SW 1271 (cell line): ENCODE measurements around the gene ZNF385B.

Experiments used
- DNase-seq, 2 experiments: peaks; one replicate each; lab custom pipeline; 2025; lab: John Stamatoyannopoulos, UW

The ZNF385B gene

DNA sequence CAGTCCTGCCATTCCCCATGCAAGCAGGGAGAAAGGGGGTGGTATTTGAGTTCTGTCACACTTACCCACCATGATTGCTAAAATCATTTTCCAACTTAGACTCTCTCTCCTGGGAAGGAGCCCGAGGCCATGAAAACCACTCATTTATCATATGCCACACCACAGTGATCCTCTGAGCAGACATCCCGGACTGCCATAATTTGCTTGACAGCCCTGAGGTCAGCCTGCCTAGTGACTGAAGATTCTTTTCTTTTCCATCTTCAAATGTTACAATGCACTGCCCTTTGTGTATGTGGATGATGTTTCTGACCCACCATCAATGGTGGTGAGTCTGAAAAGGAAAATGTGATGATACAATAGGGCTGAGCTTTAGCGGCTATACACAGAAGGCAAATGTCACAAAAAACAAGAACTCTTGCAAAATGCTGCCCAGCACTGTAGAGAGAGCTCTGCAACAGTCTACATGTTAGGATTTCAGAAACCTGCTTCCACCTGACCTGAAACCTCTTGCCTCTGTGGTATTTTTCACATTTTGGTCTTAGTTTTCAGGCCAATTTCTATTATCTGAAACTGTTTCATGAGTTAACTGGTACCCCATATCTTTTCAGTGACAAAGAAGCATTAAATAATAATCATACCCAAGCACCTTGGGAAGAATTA, 272.8 kb downstream of the ZNF385B start:
- no peak for DNase-seq

DNA sequence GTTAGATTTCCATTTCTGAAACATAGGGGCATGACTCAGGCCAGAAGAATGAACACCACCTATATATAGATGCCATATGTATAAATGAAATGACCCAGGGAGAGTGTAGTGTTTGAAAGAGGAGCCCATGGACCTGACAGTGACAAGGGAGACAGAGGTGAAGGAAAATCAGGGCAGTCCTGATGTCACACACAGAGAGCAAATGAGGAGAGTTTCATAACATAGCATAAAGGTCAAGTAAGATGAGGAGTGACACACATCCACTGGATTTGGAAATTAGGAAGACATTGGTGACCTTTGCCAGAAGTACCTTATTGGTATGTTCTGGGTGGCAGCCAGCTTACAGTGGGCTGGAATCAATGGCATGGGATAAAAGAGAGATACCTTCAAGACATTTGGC, 276.7 kb downstream of the ZNF385B start:
- no peak for DNase-seq

DNA sequence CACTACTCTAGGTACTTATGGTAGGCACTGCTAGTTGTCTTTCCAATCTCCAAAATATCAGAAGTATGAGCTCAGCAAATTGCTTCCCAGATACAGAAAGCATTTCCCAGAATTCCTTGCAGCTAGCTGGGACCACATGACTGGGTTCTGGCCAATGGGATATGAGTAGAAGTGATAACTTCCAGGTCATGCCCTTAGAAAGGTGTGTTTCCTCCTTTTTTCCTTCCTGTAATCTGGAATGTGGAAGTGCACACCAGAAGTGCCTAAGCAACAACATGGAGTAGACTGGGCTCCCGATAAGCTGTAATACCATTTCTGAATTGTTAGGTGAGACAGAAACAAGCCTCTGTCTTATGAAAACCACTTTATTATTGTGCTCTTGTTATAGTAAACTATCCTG, 279.8 kb downstream of the ZNF385B start:
- DNase-seq: no peak

DNA sequence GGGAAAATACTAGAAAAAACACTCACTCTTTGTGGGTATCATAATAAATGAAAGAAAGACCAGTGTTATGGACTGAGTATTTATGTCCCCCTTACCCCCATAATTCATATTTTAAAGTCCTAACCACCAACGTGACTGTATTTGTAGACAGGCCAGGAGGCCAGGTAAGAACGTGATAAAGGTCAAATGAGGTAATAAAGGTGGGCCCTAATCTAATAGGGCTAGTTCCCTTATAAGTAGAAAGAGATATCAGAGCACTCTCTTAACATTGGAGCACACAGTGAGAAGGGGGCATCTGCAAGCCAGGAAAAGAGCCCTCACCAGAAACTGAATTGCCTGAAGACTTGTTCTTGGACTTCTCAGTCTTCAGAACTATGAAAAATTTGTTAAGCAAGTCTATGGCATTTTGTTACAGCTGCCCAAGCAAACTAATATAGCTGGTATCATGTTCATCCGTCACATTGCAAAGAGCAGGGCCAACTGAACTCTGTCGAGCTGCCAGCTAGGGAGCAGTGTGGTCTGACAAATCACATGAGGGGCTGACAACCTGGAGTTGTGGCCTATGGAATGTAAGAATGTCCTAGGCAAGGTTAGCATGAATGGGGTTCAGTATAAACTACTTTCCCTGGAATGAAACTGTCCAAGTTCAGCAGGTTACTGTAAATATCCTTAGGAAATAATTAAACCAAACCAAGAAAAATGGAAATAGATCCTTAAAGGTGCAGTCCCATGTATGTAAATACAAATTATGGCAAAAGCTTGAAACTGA, 280.9 kb downstream of the ZNF385B start:
- DNase-seq: no peak

DNA sequence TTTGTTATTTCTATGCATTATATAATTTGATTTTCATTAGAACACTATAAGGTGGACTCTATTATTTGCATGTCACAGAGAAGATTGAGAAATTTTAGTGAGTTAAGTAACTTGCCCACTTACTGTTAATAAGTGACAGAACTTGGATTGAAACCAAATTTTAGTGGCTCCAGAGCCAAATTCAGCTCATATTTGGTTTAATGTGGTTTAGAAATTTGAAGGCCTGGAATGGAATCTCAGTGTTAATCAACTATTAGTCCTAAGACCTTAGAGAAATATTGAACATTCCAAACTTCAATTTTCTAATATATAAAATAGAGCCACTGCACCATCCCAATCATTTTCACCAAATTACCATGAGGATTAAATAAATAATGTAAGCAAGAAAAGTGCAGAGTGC, 281.6 kb downstream of the ZNF385B start:
- no peak for DNase-seq

DNA sequence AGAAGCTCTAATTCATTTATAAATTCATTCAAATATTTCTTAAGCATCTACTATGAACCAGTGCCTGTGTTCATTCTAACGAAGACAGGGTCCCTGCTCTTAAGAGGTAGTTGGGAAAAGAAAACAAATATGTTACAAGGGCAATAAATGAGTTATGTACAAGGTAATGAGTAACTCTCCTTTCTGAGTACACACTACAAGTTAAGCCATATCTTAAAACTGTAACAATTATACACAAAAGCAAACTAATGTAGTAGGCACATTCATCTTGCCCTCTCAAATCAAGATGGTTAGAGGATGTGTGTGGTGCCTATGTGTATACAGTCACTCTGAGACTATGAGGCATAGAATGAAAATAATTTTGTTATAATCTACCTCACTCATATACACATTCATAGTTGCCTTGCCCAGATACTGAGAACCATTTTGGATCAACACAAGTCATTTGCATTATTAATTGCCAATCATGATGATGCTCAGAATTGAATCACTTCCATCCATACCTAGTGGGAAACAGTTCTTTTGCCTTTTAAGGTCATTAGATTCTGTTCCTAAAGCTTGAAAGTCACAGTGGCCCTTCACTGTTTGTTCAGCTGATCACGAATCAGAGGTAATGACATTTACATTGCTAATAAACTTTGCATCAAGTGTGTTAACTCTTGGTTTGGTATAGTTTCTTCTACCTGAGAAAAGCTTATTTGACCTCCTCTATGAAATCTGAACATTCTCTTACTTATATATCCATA, 283.1 kb downstream of the ZNF385B start:
- no peak for DNase-seq

DNA sequence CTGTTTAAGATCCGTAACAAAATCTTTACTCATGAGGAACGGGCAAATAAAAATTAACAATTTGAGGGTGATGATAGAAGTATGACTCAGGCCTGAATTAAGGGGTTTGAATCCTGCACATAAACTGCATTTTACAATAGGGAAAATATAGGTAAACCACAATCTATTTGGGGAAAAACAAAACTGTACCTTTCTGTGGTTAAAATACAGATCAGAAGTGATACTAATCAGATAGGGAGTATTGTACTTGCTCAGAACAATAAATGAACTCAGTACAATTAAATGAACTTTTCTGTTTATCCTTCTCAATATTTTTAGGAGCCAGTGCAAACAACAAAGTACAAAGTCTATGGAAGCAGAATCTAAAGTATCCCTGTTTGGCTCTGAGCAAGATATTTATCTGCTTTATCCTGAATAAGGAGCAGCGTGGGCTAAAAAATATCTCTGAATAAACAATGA, 287.3 kb downstream of the ZNF385B start:
- no peak for DNase-seq

DNA sequence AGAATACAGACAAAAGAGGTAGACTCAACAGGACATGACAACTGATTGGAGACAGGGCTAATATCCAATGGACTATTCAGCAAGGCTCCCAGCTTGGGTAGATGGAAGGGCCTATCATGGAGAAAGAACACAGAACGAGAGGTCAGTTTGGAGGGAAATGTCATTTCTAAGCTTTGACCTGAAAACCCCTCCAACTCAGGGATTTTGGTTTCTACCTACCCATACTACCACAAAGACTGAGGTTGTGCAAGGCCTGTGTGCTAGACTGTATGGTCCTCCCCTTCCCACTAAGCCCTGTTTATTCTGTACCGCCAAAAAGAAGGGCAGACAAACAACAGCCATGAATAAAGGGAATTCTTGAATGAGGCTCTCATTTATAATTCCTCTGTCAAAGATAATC, 288.9 kb downstream of the ZNF385B start:
- no peak for DNase-seq

DNA sequence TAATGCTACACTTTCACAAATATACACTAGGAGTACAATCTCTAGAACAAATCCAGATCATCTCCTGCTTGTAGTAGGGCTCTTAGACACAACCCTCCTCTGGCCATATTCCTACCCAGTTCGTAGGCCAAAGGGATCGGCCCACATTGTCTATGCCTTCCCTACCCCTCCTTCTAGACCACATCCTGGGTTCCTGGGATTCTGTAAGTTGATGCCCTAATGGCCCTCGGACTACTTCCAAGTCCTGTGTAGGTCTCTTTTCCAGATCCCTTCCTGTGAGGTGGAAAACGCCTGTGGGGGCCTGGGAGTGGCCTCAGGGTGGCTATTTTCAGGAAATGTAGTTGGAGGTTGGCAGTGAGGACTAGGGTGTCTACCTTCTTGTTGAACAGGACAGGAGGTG, 289.7 kb downstream of the ZNF385B start:
- DNase-seq: no peak

DNA sequence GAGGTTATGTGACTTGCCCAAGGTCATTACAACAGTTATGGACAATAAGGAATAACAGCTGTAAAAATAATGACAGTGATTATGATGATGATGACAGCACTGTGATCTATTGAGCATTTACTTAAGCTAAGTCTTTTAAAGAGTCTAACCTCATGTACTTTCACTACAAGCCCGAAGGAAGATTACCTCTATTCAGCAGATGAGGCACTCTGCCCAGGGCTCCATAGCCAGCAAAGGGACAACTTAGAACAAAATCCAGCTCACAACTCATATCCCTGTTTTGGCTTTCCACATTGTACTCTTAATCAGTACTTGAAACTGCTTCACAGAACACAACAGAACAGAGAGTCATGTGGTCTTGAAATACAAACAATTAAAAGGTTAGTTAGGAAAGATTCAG, 290.2 kb downstream of the ZNF385B start:
- no peak for DNase-seq

DNA sequence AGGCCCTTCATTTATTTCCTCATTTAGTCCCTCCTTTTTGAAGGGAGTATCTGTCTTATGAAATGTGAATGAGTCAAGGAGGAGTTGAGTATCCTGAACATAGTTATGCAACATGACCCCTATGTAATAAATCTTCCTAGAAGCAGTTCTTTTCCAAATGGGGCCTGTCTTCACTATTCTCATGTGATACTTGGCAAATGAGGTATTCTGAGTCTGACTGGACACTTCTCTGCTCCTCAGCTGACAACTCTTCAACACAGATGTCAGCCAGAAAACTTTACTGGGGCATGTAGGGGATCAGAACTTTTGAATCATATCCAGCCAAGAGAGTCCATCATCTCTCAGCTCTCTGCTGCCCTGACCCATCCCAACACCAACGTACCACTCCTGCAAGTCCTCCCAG, 291.6 kb downstream of the ZNF385B start:
- no peak for DNase-seq

DNA sequence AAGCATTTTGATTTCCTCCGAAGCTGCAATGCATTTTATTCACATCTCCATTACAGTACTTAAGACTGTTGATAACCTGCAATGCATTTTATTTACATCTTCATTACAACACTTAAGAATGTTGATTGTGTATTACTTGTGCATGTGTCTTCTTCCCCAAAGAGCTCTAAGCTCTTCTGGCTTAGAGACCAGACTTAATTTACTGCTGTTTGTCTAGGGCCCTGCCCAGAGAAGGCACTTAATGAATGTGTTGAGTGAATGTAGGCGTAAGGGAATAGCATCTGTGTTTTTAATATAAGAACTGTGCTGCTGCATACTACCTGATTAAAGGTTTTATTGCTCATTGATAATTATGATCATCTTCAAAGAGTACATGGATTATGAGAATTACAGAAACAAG, 295.6 kb downstream of the ZNF385B start:
- DNase-seq: no peak

DNA sequence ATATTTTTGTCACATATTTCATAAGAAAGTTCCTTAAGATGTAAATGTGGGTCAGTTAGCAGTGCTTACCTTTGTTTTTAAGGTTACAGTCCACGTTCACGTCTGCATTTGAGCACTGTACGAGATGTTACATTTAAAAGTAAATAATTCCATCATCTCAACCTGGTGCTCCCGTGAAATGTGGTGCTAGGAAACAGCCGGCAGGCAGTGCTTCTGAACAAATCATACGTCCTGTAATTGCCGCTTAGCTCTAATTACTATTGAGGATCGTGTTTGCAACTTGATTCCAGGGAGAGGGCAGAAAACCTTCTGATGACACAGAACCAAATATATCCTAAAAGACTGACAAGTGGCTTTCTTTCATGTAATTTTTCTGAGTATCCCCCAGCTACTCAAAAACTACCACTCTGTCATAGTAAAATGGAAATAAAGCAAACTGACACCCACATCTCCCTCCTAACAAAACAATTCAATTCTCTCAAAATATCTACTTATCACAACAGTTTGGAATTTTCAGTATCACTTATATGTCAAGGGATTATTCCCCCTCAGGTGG, 299.0 kb downstream of the ZNF385B start:
- no peak for DNase-seq

DNA sequence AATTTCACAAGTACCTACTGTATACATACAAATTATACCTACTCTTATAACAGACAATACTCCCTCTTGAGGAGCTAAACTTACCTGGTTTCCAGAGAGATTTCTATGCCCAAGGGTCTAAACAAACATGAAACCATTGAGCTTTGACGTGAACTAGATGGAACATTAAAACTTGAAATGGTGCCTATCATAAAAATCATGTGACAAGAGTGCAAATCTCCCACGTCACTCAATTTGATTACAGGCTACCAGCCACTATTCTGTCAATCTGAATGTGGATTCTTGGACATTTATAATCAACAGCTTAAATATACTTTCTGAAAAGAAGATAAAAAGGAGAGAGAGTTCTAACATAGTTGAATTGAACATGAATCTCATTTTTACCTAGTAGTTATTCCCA, 299.7 kb downstream of the ZNF385B start:
- no peak for DNase-seq

DNA sequence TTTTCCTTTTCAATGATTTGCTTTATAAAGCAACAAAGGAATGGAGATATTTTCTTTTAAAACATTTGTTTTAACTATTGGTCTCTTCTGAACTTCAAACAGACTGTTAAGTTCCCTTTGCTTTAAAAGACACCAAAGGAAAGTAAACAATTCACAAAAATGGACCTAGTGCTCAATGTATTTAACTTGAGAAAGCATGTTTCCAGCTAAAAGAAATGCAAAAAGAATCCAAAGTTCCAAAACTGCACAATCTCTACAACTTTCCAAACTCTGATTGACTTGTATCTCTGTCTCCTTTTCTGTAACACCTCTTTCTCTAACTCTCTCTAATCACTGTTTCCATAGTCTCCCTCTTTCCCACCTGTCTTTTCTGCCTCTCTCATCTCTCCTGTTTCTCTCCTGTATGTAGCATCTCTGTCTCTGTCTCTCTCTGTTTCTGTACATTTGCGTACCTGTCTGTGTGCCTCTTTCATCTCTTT, 301.1 kb downstream of the ZNF385B start:
- DNase-seq: no peak

DNA sequence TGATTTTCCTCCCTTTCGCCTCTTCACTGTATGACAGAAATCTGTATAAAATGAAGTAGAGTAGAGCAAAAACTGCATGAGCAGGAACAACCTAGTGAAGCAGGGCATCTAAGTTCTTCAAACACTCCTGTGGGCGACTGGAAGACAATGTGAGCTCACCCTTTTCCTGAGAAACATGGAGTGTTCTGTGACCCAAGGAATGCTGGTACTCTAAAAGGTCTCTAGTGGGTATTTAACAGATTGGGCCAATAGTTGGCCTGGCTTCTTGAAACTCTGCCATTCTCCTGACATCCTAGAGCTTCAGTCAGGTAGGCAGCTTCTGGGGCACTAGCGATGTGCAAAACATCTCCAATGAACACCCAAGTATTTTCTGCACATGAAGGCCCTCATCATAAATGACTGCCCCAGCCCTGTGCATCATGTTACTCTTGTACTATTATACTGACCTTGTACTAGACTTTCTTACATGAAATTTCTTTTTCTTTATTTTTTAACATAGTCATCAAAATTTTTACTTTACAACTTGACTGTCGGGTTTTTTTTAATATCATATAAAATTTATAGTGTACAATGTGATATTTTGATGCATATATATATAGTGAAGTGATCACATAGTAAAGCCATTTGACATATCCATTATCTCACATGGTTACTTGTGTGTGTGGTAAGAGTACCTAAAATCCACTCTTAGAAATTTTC, 302.2 kb downstream of the ZNF385B start:
- DNase-seq: no peak

DNA sequence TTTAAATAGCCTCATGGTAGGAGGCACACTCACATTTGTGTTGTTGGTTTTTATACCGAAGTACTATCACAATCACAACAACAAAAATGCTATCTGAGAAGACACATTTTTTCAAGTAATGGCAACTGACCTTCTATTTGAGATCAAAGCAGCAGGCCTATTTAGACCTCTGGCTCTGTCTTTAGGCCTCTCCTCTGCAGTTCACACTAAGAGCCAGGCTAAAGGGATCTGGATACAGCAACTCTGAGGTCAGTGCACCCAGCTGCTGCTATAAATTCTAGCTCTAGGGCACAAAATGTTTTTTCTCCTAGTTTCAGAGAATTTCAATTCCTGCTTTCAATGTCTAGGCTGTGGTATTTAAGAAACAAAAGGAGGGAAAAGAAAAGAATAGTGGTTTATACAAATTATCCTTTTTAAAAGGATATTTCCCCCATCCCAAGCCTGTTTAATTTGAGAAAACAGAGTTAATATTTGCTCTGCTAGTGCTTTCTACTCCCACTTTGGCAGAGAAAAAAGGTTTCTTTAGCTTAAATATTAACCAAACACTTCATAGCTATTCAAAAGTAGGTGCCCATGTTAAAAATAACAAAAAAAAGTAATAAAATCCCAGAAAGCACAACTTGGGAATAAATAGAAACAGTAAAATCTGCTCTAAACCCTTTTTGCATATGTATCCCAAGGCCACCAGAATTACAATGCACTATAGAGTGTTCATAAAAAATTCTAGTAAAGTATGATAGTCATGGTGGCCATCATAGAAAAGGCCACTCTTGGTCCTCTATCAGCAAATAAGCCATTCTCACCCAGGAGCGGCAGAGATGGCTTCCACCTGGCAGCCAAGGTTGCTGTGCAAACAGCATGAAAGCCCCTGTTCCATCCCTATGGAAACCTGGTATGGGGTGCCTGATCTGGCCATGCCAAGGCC, 303.1 kb downstream of the ZNF385B start:
- DNase-seq: no peak

DNA sequence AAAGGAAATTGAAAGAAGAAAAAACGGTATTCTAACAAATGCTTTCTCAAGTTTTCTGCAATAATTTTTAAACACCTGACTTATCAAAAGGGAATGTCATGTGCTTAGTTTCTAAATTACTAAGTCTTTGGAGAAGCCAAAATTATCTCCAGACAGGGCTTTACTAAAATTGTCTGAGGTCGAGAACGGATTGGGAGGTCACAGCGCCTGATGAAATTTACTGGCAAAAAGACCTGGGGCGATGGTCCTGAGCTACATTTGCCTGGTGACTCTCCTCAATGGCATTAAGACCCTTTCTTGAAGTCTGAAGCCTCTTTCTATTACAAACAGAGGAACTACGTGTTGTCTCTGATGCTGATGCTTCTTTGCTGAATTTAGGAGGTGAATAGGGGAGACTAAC, 305.0 kb downstream of the ZNF385B start:
- no peak for DNase-seq

DNA sequence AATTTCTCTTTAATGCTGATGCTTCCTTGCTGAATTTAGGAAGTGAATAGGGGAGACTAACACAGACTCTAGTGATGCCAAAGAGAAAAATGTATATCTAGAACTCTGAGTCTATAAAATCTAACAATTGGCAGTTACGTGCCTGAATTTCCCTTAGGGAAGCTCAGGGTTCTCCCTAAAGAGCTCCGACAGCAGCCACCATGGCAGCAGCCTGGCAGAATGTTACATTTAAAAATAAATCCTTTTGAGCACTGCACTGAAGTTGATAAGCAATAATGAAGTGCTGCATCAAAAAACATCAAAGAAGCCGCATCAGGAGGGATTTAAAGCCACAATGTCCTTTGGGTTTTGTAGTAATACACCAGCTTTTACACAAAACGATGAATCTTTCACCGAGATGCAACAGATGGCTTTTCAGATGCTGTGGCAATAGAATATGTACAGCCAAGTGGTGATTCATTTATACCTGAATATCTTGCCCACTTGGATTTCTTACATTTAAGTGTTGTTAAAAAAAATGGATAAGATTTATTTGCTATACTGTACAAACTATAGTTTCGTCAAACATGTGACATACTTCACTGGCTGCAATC, 305.6 kb downstream of the ZNF385B start:
- no peak for DNase-seq

DNA sequence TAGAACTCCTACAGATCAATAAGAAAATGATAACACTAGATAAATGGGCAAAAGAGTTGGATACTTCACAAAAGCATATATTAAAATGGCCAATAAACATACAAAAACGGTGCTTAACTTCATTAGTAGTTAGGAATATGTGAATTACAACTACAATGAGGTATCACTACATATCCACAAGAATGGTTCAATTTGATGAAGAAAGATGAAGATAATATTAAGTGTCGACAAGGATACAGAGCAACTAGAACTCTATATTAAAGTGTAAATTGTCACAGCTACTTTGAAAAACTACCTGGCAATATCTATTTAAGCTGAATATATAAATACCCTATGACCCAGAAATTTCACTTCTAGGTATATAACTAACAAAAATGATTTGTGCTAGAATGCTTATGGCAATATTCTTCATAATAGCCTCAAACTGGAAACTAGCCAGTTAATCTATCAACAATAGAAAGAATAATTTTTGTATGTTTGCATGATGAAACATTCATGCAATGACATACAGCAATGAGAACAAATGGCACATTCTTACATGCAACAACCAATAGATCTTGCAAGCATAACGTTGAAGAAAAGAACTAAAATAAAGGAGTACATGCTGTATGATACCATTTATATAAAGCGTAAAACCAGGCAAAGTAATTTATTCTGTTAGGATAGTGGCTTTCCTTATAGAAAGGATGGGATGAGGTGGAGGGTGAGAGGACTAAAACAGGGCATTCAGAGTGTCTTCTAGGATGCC, 306.6 kb downstream of the ZNF385B start:
- DNase-seq: no peak
